Epithelial cell of esophagus (primary cell): ENCODE measurements around the gene TIMP4.
A peak's percentile ranks its signal among the peaks of the same experiment; 100 is the strongest.

Experiments
- DNase-seq: peaks from one replicate; pipeline ENCODE4 v3.0.0; 2010; ENCODE audit warnings: low read depth
- H3K4me3 ChIP-seq: 2 replicates; pipeline ENCODE4 v1.5.1; 2011; ENCODE audit warnings: mild to moderate bottlenecking, low read length, control low read depth
- CTCF ChIP-seq: IDR thresholded peaks from 2 replicates; pipeline ENCODE4 v1.5.1; 2011; ENCODE audit warnings: low read depth, mild to moderate bottlenecking, low read length, control low read depth, inconsistent platforms; ENCODE audit not compliant: insufficient read depth; ENCODE audit errors: missing control alignments

TIMP4 gene

GRCh38 chr3:12131351-12132090 lies 27.2 kb downstream of the TIMP4 start:
- TF ChIP-seq CTCF = no peak
- no peak for DNase-seq
- no peak overlapping the region for H3K4me3 ChIP-seq

GRCh38 chr3:12127391-12127790 lies 31.3 kb downstream of the TIMP4 start:
- DNase-seq = no peak
- TF ChIP-seq CTCF = no peak
- H3K4me3 ChIP-seq = no peak overlapping the region

- no peak overlapping the region for H3K4me3 ChIP-seq
- TF ChIP-seq CTCF = no peak
- DNase-seq = no peak
These were observed 32.9 kb downstream of the TIMP4 start for GRCh38 chr3:12125772-12126171.

GRCh38 chr3:12121466-12121865 lies 37.2 kb downstream of the TIMP4 start:
- no peak for TF ChIP-seq CTCF
- no peak for DNase-seq
- no peak overlapping the region for H3K4me3 ChIP-seq

- TF ChIP-seq CTCF = no peak
- no peak overlapping the region for H3K4me3 ChIP-seq
These were observed 38.2 kb downstream of the TIMP4 start for GRCh38 chr3:12120374-12121140.

GRCh38 chr3:12117473-12117872 lies 41.2 kb downstream of the TIMP4 start:
- no peak overlapping the region for H3K4me3 ChIP-seq
- TF ChIP-seq CTCF = no peak
- no peak for DNase-seq

More at GRCh38 chr3:12120374-12121140, 38.2 kb downstream of the TIMP4 start:
- DNase-seq = peak; percentile 19
